ENCODE results near the gene ZSCAN10. TPM values are rescaled to one million over a fixed set of nuclear protein-coding genes. Genes with fewer than 3 reads are reported as not detected.

ZSCAN10 gene
- total and polyA plus RNA-seq, 9 of the 15 experiments (the other 6 are each of a cell fraction or from before 2014, with no cell fraction given) = 0.22 TPM; not detected in 8

GRCh38 chr16:3135126-3135715, 36.1 kb upstream of the ZSCAN10 start (continued):
- TF ChIP-seq ZBTB40 (IDR thresholded peaks at IDR 0.05) (peak; percentile 44; the same call in 1 of the 2 replicates), ZBTB40 (CRISPR knock-in tag; IDR thresholded peaks at IDR 0.05) (no peak), TAF15 (IDR thresholded peaks at IDR 0.05; ENCODE audit: low read depth, low read length) (no peak), ZNF830 (CRISPR knock-in tag; IDR thresholded peaks at IDR 0.05) (no peak), ZFP30 (CRISPR knock-in tag; IDR thresholded peaks at IDR 0.05; ENCODE audit: borderline replicate concordance) (no peak), NR1H2 (CRISPR knock-in tag; IDR thresholded peaks at IDR 0.05) (no peak), GATAD2B (IDR thresholded peaks at IDR 0.05; ENCODE audit: borderline replicate concordance) (peak; percentile 27; the same call in 1 of the 2 replicates), EP300 (IDR thresholded peaks at IDR 0.05; ENCODE audit: low read length) (no peak), ZBTB11 (CRISPR knock-in tag; IDR thresholded peaks at IDR 0.05) (peak in 1 of 3 experiments; percentile 5; a peak in 1 of 6 replicates), HNRNPK (IDR thresholded peaks at IDR 0.05; ENCODE audit: low read depth, low read length, poor library complexity, severe bottlenecking) (no peak), ATF6 (CRISPR knock-in tag; IDR thresholded peaks at IDR 0.05) (no peak), GABPB1 (CRISPR knock-in tag; IDR thresholded peaks at IDR 0.05) (0 out of 2 replicates have a peak, but pooled peaks have one; percentile 15)
